Spleen (tissue), 7 donors: Measurements from ENCODE around the gene RNF31.

Source experiments
- POLR2A ChIP-seq, 3 donors: fragments of 450-650 bp; IDR thresholded peaks; one replicate each; pipeline ENCODE4 v1.5.1; 2017; ENCODE audit warnings: antibody characterized with exemption in 3 of 3, mild to moderate bottlenecking in 1 of 3
- POLR2AphosphoS5 ChIP-seq, 3 donors: sonication (generic); formaldehyde crosslinking; IDR thresholded peaks; one replicate each; pipeline ENCODE4 v1.5.1; 2017; ENCODE audit warnings: antibody characterized with exemption in 3 of 3
- TF ChIP-seq, protein P1 (sequence below), 11 experiments: fragments of 200-600 bp in 7 of 11; fragments of 450-650 bp in 4 of 11; sonication (generic) in 4 of 11; IDR thresholded peaks in 8 of 11; conservative IDR thresholded peaks in 3 of 11; 1 replicate in 7 of 11; 2 replicates in 4 of 11; pipeline versions ENCODE4 v1.4.0 to v1.8.0; 2016 to 2021; ENCODE audit warnings: antibody characterized with exemption in 11 of 11, inconsistent platforms in 4 of 11, mild to moderate bottlenecking in 1 of 11
- donor health status: DM: no; HTN: no; CAD: no; lungs with moderate emphysema.
- donor health status: DM: no; HTN: no; CAD: no.
- donor health status: DM: no; HTN: no; CAD: no.

DNA sequence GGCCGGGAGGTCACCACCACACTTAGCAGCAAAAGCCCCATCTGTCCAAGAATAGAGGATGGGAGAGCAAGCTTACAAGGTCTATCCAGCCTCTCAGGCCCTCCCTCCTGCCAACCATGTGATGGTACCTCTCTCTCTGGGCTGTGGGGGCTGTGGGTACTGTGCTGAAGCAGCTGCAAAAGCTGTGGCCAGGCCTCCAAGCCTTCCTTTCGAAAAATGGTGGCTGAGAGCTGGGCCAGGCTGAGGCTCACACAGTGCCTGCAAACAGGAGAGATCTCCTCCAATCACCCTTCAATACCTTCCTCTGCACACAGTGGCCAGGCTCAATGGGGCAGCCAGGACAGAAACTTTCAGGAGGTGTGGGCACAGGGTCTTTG, 40.2 kb downstream of the RNF31 start:
- TF ChIP-seq POLR2A (IDR thresholded peaks at IDR 0.05) (no peak), POLR2AphosphoS5 (IDR thresholded peaks at IDR 0.05) (no peak)
- TF ChIP-seq, protein P1, sequence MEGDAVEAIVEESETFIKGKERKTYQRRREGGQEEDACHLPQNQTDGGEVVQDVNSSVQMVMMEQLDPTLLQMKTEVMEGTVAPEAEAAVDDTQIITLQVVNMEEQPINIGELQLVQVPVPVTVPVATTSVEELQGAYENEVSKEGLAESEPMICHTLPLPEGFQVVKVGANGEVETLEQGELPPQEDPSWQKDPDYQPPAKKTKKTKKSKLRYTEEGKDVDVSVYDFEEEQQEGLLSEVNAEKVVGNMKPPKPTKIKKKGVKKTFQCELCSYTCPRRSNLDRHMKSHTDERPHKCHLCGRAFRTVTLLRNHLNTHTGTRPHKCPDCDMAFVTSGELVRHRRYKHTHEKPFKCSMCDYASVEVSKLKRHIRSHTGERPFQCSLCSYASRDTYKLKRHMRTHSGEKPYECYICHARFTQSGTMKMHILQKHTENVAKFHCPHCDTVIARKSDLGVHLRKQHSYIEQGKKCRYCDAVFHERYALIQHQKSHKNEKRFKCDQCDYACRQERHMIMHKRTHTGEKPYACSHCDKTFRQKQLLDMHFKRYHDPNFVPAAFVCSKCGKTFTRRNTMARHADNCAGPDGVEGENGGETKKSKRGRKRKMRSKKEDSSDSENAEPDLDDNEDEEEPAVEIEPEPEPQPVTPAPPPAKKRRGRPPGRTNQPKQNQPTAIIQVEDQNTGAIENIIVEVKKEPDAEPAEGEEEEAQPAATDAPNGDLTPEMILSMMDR (IDR thresholded peaks at IDR 0.05 in 8 of 11, conservative IDR thresholded peaks at IDR 0.05 in 3 of 11), result no peak
